Osteoblast (primary cell): ENCODE results near the gene BRAT1. TPM values are rescaled to one million over a fixed set of nuclear protein-coding genes. Genes with fewer than 3 reads are reported as not detected.

Source experiments
- DNase-seq: peaks from one replicate; pipeline ENCODE4 v3.0.0; 2011; ENCODE audit warnings: low spot score, mixed read lengths; ENCODE audit not compliant: insufficient read length; ENCODE audit errors: missing footprints
- H2AFZ ChIP-seq: 2 replicates; pipeline ENCODE4 v1.6.0; 2011; ENCODE audit warnings: mild to moderate bottlenecking, low read length
- H3K27ac ChIP-seq: 2 replicates; pipeline ENCODE4 v1.5.1; 2011; ENCODE audit warnings: mild to moderate bottlenecking, low read depth, low read length, moderate library complexity
- H3K27me3 ChIP-seq: 2 replicates; pipeline ENCODE4 v1.6.0; 2012; ENCODE audit warnings: mild to moderate bottlenecking, control low read depth, inconsistent platforms, low read length, moderate library complexity; ENCODE audit not compliant: insufficient read depth
- H3K36me3 ChIP-seq: 2 replicates; pipeline ENCODE4 v1.5.1; 2011; ENCODE audit warnings: mild to moderate bottlenecking, low read length, control low read depth, moderate library complexity; ENCODE audit not compliant: insufficient read depth
- H3K4me1 ChIP-seq: 2 replicates; pipeline ENCODE4 v1.5.1; 2011; ENCODE audit warnings: mild to moderate bottlenecking, low read length, control low read depth, moderate library complexity; ENCODE audit not compliant: insufficient read depth
- H3K4me2 ChIP-seq: 2 replicates; pipeline ENCODE4 v1.6.0; 2011; ENCODE audit warnings: mild to moderate bottlenecking, low read length; ENCODE audit not compliant: insufficient read depth
- H3K4me3 ChIP-seq: fragments of 200-600 bp; sonication (generic); 3 replicates; pipeline ENCODE4 v1.5.1; 2012; ENCODE audit warnings: mild to moderate bottlenecking, low read length, inconsistent platforms; ENCODE audit not compliant: insufficient read depth
- H3K79me2 ChIP-seq: 2 replicates; pipeline ENCODE4 v1.6.0; 2012; ENCODE audit warnings: mild to moderate bottlenecking, low read length, control low read depth, inconsistent platforms; ENCODE audit not compliant: insufficient read depth
- H3K9me3 ChIP-seq: 2 replicates; pipeline ENCODE4 v1.5.1; 2011; ENCODE audit warnings: low read depth, low read length, control low read depth
- H4K20me1 ChIP-seq: 2 replicates; pipeline ENCODE4 v1.6.0; 2012; ENCODE audit warnings: mild to moderate bottlenecking, low read length, control low read depth; ENCODE audit not compliant: insufficient read depth
- total RNA-seq: library from RNA; depleted of rRNA; stranded (reverse); fragments of >200 nt; gene quantifications from 2 replicates; pipeline ENCODE4 v1.2.3, GENCODE V29; 2012
- TF ChIP-seq, protein P1 (sequence below): IDR thresholded peaks from 2 replicates; pipeline ENCODE4 v1.5.1; 2011; ENCODE audit warnings: mild to moderate bottlenecking, low read depth, low read length, moderate library complexity; ENCODE audit errors: extremely low read depth

BRAT1 gene
- total RNA-seq, 1 donor = 28.2 TPM

DNA sequence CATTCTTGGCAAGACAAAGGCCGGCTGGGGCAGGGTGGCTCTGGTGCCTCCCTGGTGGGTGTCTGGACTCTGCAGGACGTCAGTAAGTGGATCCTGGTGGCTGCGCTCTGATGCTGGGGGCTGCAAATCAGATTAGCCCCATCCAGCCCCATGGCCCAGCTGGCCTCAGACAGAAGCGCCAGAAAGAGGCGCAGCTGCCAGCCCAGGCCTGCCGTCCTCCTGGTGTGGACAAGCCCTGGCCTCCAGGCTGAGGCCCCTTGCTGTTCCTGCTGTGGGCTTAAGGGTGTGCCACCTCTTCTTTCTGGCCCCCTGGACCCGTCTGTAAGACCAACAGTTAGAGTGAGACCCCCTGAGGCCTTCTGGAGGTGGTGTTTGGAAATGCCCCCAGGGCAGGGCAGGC lies 41.6 kb downstream of the BRAT1 start:
- Histone ChIP-seq H3K79me2 (no peaks in the 10 kb centered on the region), H3K4me1 (peaks cover 35% of the 10 kb centered on the region), H3K27ac (no peak overlapping the region), H4K20me1 (no peaks in the 10 kb centered on the region), H3K4me3 (no peak overlapping the region), H3K4me2 (no peak overlapping the region), H3K36me3 (no peaks in the 10 kb centered on the region), H3K27me3 (no peaks in the 10 kb centered on the region), H3K9me3 (no peaks in the 10 kb centered on the region), H2AFZ (no peak overlapping the region)
- no peak for DNase-seq
- TF ChIP-seq, protein P1, sequence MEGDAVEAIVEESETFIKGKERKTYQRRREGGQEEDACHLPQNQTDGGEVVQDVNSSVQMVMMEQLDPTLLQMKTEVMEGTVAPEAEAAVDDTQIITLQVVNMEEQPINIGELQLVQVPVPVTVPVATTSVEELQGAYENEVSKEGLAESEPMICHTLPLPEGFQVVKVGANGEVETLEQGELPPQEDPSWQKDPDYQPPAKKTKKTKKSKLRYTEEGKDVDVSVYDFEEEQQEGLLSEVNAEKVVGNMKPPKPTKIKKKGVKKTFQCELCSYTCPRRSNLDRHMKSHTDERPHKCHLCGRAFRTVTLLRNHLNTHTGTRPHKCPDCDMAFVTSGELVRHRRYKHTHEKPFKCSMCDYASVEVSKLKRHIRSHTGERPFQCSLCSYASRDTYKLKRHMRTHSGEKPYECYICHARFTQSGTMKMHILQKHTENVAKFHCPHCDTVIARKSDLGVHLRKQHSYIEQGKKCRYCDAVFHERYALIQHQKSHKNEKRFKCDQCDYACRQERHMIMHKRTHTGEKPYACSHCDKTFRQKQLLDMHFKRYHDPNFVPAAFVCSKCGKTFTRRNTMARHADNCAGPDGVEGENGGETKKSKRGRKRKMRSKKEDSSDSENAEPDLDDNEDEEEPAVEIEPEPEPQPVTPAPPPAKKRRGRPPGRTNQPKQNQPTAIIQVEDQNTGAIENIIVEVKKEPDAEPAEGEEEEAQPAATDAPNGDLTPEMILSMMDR = no peak

DNA sequence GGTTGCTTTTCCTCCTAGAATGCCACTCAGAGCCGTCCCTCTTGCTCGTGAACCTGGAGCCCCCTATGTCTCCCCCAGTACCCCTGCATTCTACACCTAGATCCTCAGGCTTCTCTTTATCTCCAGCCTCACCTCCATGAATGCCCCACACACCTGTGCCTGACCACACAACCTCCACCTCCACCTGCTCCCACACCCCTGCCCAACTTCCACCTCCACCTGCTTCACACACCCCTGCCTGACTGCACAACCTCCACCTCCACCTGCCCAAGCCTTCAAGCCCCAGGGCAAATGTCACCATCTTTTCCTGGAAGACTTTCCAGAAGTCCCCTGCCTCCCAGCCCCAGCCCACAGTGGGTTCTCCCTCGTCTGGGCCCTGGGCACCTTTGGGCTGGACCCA lies 42.6 kb downstream of the BRAT1 start:
- no peaks in the 10 kb centered on the region for H4K20me1 ChIP-seq
- TF ChIP-seq, protein P1 = no peak
- no peak overlapping the region for H3K4me3 ChIP-seq
- H2AFZ ChIP-seq = no peak overlapping the region
- no peaks in the 10 kb centered on the region for H3K36me3 ChIP-seq
- peaks cover 36% of the 10 kb centered on the region for H3K4me1 ChIP-seq
- no peak for DNase-seq
- H3K79me2 ChIP-seq = no peaks in the 10 kb centered on the region
- H3K27ac ChIP-seq = no peak overlapping the region
- no peaks in the 10 kb centered on the region for H3K27me3 ChIP-seq
- H3K9me3 ChIP-seq = no peaks in the 10 kb centered on the region
- no peak overlapping the region for H3K4me2 ChIP-seq

DNA sequence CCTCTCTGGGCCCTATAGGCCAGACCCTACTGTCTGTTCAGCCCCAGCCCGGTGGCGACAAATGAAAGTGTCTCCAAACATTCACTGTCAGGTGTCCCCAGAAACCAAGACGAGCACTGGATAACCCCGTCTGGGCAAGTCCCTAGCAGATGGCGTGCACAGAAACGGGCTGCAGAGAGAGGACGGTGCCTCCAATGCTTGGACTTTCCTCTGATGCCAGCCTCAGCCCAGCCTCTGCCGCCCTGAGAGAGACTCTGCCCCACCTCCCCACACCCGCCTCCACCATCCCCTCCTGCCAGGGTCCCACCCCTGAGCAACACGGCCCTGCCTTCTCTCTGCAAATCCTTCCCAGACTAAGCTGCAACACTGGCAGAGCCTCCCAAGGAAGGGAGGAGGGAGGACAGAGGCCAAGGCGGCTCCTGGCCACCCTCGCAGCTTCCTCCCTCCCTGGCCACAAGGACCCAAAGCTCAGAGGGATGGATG lies 43.1 kb downstream of the BRAT1 start:
- H2AFZ ChIP-seq = no peak overlapping the region
- no peak overlapping the region for H3K4me3 ChIP-seq
- no peak overlapping the region for H3K4me2 ChIP-seq
- no peak overlapping the region for H3K27ac ChIP-seq
- H4K20me1 ChIP-seq = no peaks in the 10 kb centered on the region
- TF ChIP-seq, protein P1 = no peak
- no peaks in the 10 kb centered on the region for H3K9me3 ChIP-seq
- H3K36me3 ChIP-seq = no peaks in the 10 kb centered on the region
- H3K79me2 ChIP-seq = no peaks in the 10 kb centered on the region
- H3K4me1 ChIP-seq = peaks cover 31% of the 10 kb centered on the region
- no peaks in the 10 kb centered on the region for H3K27me3 ChIP-seq
- DNase-seq = no peak

DNA sequence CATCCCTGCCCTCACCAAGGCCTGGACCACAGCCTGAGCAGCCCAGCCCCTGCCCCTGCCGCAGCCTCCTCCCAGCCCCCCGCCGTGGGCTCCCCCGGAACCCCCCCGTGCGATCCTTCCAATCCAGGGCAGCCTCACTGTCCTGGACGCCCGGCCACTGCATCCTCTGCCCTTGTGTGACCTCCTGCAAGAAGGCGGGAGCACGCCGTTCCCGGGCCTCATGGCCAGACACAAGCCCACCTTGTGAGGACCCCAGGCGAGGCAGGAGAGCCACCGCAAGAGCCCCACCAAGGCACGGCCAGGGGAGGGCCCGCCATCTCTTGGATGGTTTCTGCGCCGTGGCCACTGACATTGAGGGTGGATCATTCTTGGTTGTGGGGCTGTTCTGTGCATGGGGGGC lies 43.6 kb downstream of the BRAT1 start:
- H3K27me3 ChIP-seq = no peaks in the 10 kb centered on the region

More for the DNA sequence above, 43.6 kb downstream of the BRAT1 start:
- TF ChIP-seq, protein P1 = no peak
- no peaks in the 10 kb centered on the region for H3K79me2 ChIP-seq
- peaks cover 26% of the 10 kb centered on the region for H3K4me1 ChIP-seq
- H3K27ac ChIP-seq = no peak overlapping the region
- H2AFZ ChIP-seq = no peak overlapping the region
- DNase-seq = no peak
- H3K4me3 ChIP-seq = no peak overlapping the region
- H4K20me1 ChIP-seq = no peaks in the 10 kb centered on the region
- no peak overlapping the region for H3K4me2 ChIP-seq
- no peaks in the 10 kb centered on the region for H3K9me3 ChIP-seq
- H3K36me3 ChIP-seq = no peaks in the 10 kb centered on the region
